Measurements from ENCODE around the gene MAML1. TPM values are rescaled to one million over a fixed set of nuclear protein-coding genes. Genes with fewer than 3 reads are reported as not detected.

MAML1 gene
- total and polyA plus RNA-seq, 3 donors from 2014 or later = 23.5 to 60.7 (median 52.5) TPM

DNA sequence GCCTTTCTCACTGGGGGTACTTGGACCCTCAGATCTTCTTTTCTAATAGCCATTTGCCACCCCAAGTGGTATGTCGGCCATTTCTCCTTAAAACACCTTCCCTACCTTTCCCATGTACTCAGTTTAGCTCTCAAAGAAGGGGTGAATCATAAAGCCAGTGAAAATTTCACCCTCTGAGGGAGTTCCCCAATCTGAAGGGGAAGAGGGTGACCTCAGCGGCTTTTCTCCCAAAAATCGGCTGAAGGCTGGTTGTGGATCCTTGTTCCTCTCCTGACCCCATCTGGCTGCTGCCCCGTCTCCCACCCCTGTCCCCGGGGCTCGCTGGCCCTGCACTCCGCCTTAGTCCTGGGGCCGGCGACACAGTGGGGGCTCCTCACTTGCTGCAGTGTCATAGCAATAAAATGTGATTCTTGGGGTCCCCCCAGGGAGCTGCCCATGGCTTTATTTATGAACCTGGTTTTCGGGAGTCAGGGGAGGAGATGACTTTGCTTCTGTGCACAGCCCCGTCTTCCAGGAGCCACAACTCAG is 43.9 kb downstream of the MAML1 start:
- no peak for TF ChIP-seq POLR2A (IDR thresholded peaks at IDR 0.05)
- TF ChIP-seq, protein P1, sequence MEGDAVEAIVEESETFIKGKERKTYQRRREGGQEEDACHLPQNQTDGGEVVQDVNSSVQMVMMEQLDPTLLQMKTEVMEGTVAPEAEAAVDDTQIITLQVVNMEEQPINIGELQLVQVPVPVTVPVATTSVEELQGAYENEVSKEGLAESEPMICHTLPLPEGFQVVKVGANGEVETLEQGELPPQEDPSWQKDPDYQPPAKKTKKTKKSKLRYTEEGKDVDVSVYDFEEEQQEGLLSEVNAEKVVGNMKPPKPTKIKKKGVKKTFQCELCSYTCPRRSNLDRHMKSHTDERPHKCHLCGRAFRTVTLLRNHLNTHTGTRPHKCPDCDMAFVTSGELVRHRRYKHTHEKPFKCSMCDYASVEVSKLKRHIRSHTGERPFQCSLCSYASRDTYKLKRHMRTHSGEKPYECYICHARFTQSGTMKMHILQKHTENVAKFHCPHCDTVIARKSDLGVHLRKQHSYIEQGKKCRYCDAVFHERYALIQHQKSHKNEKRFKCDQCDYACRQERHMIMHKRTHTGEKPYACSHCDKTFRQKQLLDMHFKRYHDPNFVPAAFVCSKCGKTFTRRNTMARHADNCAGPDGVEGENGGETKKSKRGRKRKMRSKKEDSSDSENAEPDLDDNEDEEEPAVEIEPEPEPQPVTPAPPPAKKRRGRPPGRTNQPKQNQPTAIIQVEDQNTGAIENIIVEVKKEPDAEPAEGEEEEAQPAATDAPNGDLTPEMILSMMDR (IDR thresholded peaks at IDR 0.05) = no peak
- intact Hi-C loops (cut with DNase I; ENCODE audit: low total_unique reads) = no loop called here
- WGBS, 2 donors = 85 to 86% methylated on average over 11 of the region's 11 CpGs
- Histone ChIP-seq H3K27ac (no peak overlapping the region), H3K27me3 (no peaks in the 10 kb centered on the region), H3K9me3 (no peaks in the 10 kb centered on the region), H3K4me3 (no peak overlapping the region), H3K36me3 (ENCODE audit: low read depth, missing control alignments) (no peaks in the 10 kb centered on the region), H3K4me1 (no peaks in the 10 kb centered on the region)
- DNase-seq = no peak

DNA sequence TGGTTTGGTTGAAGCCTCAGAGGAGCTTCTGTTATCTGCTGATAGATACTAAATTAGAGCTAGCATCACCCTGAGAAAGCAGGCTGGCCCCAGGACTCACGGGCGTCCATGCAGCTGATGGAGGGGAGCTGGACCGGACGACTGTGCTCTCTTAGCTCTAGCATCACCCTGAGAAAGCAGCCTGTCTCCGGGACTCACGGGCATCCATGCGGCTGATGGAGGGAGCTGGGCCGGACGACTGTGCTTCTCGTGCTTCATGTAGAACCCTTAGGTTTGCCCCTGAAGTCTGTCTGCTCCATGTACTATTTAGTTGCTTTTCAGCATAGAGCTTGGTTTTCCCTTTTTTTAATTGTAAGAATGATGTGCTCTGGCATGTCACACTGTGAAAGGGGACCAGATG is 44.8 kb downstream of the MAML1 start:
- WGBS, 2 donors = 77 to 82% methylated on average over 9 to 10 of the region's 10 CpGs
- H3K27ac ChIP-seq = no peak overlapping the region
- no peaks in the 10 kb centered on the region for H3K9me3 ChIP-seq
- intact Hi-C loops (cut with DNase I; ENCODE audit: low total_unique reads) = no loop called here
- DNase-seq = no peak
- TF ChIP-seq, protein P1 (IDR thresholded peaks at IDR 0.05) = no peak
- no peak for TF ChIP-seq POLR2A (IDR thresholded peaks at IDR 0.05)
- no peaks in the 10 kb centered on the region for H3K36me3 ChIP-seq (ENCODE audit: low read depth, missing control alignments)
- H3K4me3 ChIP-seq = no peak overlapping the region
- no peaks in the 10 kb centered on the region for H3K4me1 ChIP-seq
- no peaks in the 10 kb centered on the region for H3K27me3 ChIP-seq

DNA sequence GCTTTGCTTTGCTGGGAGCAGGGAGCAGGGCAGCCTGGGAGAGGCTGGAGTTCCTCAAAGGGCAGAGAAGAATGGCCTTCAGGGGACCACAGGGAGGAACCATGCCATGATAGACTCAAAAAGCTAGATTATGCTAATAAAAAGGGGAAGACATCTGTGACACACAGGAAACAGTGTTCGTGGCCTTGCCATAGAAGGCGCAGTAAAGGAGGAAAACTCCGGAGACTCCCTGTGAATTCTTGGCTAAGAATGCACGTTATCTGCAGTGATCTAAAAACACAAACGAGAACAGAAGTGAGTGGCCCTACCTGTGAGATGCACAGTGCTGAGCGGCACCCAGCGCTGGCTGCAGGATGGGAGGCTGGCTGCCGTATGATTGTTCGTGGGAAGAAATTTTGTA is 45.3 kb downstream of the MAML1 start:
- no peaks in the 10 kb centered on the region for H3K4me1 ChIP-seq
- intact Hi-C loops (cut with DNase I; ENCODE audit: low total_unique reads) = no loop called here
- no peaks in the 10 kb centered on the region for H3K27me3 ChIP-seq
- H3K36me3 ChIP-seq (ENCODE audit: low read depth, missing control alignments) = no peaks in the 10 kb centered on the region
- TF ChIP-seq, protein P1 (IDR thresholded peaks at IDR 0.05) = no peak
- no peak for TF ChIP-seq POLR2A (IDR thresholded peaks at IDR 0.05)
- H3K4me3 ChIP-seq = no peak overlapping the region
- WGBS, 2 donors = 62 to 79% methylated on average over 9 of the region's 9 CpGs
- DNase-seq = no peak
- H3K9me3 ChIP-seq = no peaks in the 10 kb centered on the region
- no peak overlapping the region for H3K27ac ChIP-seq

DNA sequence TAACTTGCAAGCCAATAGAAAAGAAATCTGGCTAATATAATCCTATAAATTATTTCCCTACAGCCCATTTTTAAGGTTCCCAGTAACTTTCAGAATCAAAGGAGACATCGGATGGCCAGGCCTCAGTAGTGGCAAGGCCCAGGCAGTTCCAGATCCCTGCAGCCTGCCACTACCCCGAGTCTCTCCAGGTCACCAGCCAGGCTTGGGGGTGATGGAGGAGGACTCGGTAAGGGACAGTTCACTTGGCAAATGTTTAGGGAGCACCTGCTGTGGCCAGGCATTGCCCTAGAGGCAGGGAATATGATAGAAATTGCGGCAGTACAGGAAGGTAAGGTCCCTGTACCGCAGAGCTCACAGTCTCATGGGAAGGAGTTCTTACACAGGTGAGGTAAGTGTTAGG is 46.0 kb downstream of the MAML1 start:
- Histone ChIP-seq H3K9me3 (no peaks in the 10 kb centered on the region), H3K27ac (no peak overlapping the region), H3K4me1 (no peaks in the 10 kb centered on the region), H3K36me3 (ENCODE audit: low read depth, missing control alignments) (no peaks in the 10 kb centered on the region), H3K27me3 (no peaks in the 10 kb centered on the region), H3K4me3 (no peak overlapping the region)
- no peak for DNase-seq
- TF ChIP-seq, protein P1 (IDR thresholded peaks at IDR 0.05) = no peak
- 94% methylated on average over 5 of the region's 5 CpGs for WGBS, 2 donors
- intact Hi-C loops (cut with DNase I; ENCODE audit: low total_unique reads) = no loop called here

DNA sequence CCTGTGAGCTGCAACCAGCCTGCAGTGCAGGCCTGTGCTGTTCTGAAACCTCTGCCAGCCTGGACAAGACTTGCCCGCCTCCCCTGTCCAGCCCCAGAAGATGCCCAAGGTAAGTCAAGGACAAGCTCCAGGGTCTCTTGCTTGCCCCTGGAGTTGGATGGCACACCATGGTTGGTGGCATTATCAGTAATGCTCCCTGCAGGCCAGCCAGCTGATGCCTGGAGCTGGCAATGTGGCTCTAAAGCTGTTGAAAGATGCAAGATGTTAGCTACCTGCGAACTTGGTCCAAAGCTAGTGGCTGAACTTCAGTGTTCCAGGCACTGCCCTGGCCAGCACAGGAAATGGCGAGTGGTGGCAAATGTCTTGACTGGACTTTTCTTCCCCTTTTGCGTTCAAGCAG is 47.2 kb downstream of the MAML1 start:
- Histone ChIP-seq H3K4me1 (no peaks in the 10 kb centered on the region), H3K9me3 (no peaks in the 10 kb centered on the region), H3K4me3 (no peak overlapping the region), H3K27me3 (no peaks in the 10 kb centered on the region), H3K27ac (no peak overlapping the region), H3K36me3 (ENCODE audit: low read depth, missing control alignments) (no peaks in the 10 kb centered on the region)
- TF ChIP-seq POLR2A (IDR thresholded peaks at IDR 0.05) = no peak
- TF ChIP-seq, protein P1 (IDR thresholded peaks at IDR 0.05) = no peak
- intact Hi-C loops (cut with DNase I; ENCODE audit: low total_unique reads) = no loop called here
- WGBS, 2 donors = 94 to 96% methylated on average over 4 of the region's 4 CpGs
- DNase-seq = no peak
